IMR-90 (cell line): Measurements from ENCODE around the gene NRDC. TPM values are rescaled to one million over a fixed set of nuclear protein-coding genes. Genes with fewer than 3 reads are reported as not detected.

Source experiments
- ATAC-seq: fragments of 200-7000 bp; cut with Tn5 transposase; 2 replicates; pipeline ENCODE4 v1.9.1; 2020; ENCODE audit warnings: low read depth, mild to moderate bottlenecking, moderate library complexity
- BruUV-seq: library from RNA; stranded (reverse); fragments of 400-500 nt; replicated peaks from 2 replicates; lab custom pipeline; 2021; lab: Mats Ljungman, UMichigan
- CTCF ChIA-PET: fragments of 300-600 bp; formaldehyde crosslinking; extraction: SDS; loops from one replicate; lab custom pipeline; 2021; ENCODE audit warnings: antibody characterized with exemption; lab: Yijun Ruan, JAX
- POLR2A ChIA-PET: fragments of 300-600 bp; sonication (Branson Sonifier 250); formaldehyde crosslinking; loops from one replicate; lab custom pipeline; 2022; ENCODE audit warnings: antibody characterized with exemption; ENCODE audit not compliant: unreplicated experiment; lab: Charles Lee
- DNase-seq: peaks from one replicate; pipeline ENCODE4 v3.0.0; 2013
- H2AFZ ChIP-seq: replicated peaks from 2 replicates; pipeline ENCODE3; 2013; ENCODE audit warnings: low read length, mild to moderate bottlenecking; ENCODE audit not compliant: poor library complexity
- H2AK5ac ChIP-seq: 2 replicates; pipeline ENCODE4 v1.6.1; 2013; ENCODE audit warnings: low read depth, low read length, inconsistent platforms
- H2AK9ac ChIP-seq: replicated peaks from 2 replicates; pipeline ENCODE3; 2013; ENCODE audit warnings: mild to moderate bottlenecking, low read depth, low read length, moderate library complexity; ENCODE audit not compliant: poor library complexity
- H2BK120ac ChIP-seq: 2 replicates; pipeline ENCODE4 v1.6.1; 2013; ENCODE audit warnings: low read depth, low read length, inconsistent platforms
- H2BK15ac ChIP-seq: 3 replicates; pipeline ENCODE4 v1.6.1; 2013; ENCODE audit warnings: low read depth, low read length, inconsistent platforms
- H2BK20ac ChIP-seq: 2 replicates; pipeline ENCODE4 v1.6.1; 2013; ENCODE audit warnings: low read depth, mild to moderate bottlenecking, inconsistent platforms, low read length, moderate library complexity
- H2BK5ac ChIP-seq: 2 replicates; pipeline ENCODE4 v1.6.1; 2013; ENCODE audit warnings: mild to moderate bottlenecking, low read depth, low read length, inconsistent platforms; ENCODE audit not compliant: poor library complexity, severe bottlenecking
- H3K14ac ChIP-seq: replicated peaks from 2 replicates; pipeline ENCODE4 v1.6.1; 2013; ENCODE audit warnings: low read depth, low read length, inconsistent platforms
- H3K18ac ChIP-seq: 2 replicates; pipeline ENCODE4 v1.6.1; 2013; ENCODE audit warnings: low read depth, low read length, control low read depth
- H3K23ac ChIP-seq: 2 replicates; pipeline ENCODE4 v1.6.1; 2013; ENCODE audit warnings: low read depth, low read length, inconsistent platforms
- H3K27ac ChIP-seq: 2 replicates; pipeline ENCODE4 v1.5.1; 2013; ENCODE audit warnings: mild to moderate bottlenecking, control low read depth, low read length; ENCODE audit not compliant: insufficient read depth
- H3K27me3 ChIP-seq: 2 replicates; pipeline ENCODE4 v1.6.1; 2013; ENCODE audit warnings: low read length; ENCODE audit not compliant: control insufficient read depth, insufficient read depth
- H3K36me3 ChIP-seq: 2 replicates; pipeline ENCODE4 v1.6.1; 2013; ENCODE audit warnings: low read length, mixed read lengths; ENCODE audit not compliant: control insufficient read depth, insufficient read depth
- H3K4ac ChIP-seq: 2 replicates; pipeline ENCODE4 v1.6.1; 2013; ENCODE audit warnings: low read depth, low read length, inconsistent platforms
- H3K4me1 ChIP-seq: 2 replicates; pipeline ENCODE4 v1.6.1; 2013; ENCODE audit warnings: low read length, mixed read lengths; ENCODE audit not compliant: control insufficient read depth, insufficient read depth
- H3K4me2 ChIP-seq: 2 replicates; pipeline ENCODE4 v1.6.1; 2013; ENCODE audit warnings: low read depth, mild to moderate bottlenecking, control low read depth, low read length, moderate library complexity
- H3K4me3 ChIP-seq: 2 replicates; pipeline ENCODE4 v1.5.1; 2013; ENCODE audit warnings: low read depth, mild to moderate bottlenecking, control low read depth, low read length, moderate library complexity; ENCODE audit not compliant: insufficient read depth
- H3K56ac ChIP-seq: 2 replicates; pipeline ENCODE4 v1.6.1; 2013; ENCODE audit warnings: low read length, inconsistent platforms; ENCODE audit not compliant: insufficient read depth; ENCODE audit errors: extremely low read depth
- H3K79me1 ChIP-seq, 2 experiments: 2 replicates each; pipeline ENCODE4 v1.6.1; 2013; ENCODE audit warnings: low read length in 2 of 2, inconsistent platforms in 1 of 2, low read depth in 1 of 2
- H3K9ac ChIP-seq: 2 replicates; pipeline ENCODE4 v1.6.1; 2013; ENCODE audit warnings: low read depth, low read length, control low read depth
- H3K9me1 ChIP-seq: 2 replicates; pipeline ENCODE4 v1.6.1; 2013; ENCODE audit warnings: low read length, inconsistent platforms; ENCODE audit not compliant: insufficient read depth
- H3K9me3 ChIP-seq: 2 replicates; pipeline ENCODE4 v1.6.1; 2013; ENCODE audit warnings: low read length; ENCODE audit not compliant: control insufficient read depth, insufficient read depth
- H4K20me1 ChIP-seq: 2 replicates; pipeline ENCODE4 v1.6.1; 2013; ENCODE audit warnings: low read length, inconsistent platforms; ENCODE audit not compliant: insufficient read depth
- H4K5ac ChIP-seq: 2 replicates; pipeline ENCODE4 v1.6.1; 2013; ENCODE audit warnings: mild to moderate bottlenecking, low read depth, low read length, control low read depth
- H4K8ac ChIP-seq, 2 experiments: 2 replicates each; pipeline ENCODE4 v1.6.1; 2013; ENCODE audit warnings: low read depth in 2 of 2, low read length in 2 of 2, control low read depth in 1 of 2, inconsistent platforms in 1 of 2
- H4K91ac ChIP-seq: 2 replicates; pipeline ENCODE4 v1.6.1; 2013; ENCODE audit warnings: low read depth, low read length, inconsistent platforms; ENCODE audit not compliant: insufficient read depth
- NFE2L2 ChIP-seq: fragments of 150-350 bp; IDR thresholded peaks from 2 replicates; pipeline ENCODE4 v1.6.1; 2016; ENCODE audit warnings: low read depth, mild to moderate bottlenecking, low read length
- WGBS, 2 experiments: methylation state at CpG; one replicate each; pipeline versions ENCODE4 v1.1.5 to v1.1.7; 2013; ENCODE audit warnings: missing lambda C conversion rate in 2 of 2; ENCODE audit not compliant: insufficient read length in 1 of 2; ENCODE audit errors: extremely low coverage in 2 of 2; 5-methylcytosine and 5-hydroxymethylcytosine counted together
- dilution Hi-C: fragments of 300-500 bp; cut with HindIII; formaldehyde crosslinking; loops from one replicate; pipeline ENCODE4 v1.14.3; 2018; ENCODE audit warnings: low sequenced_read_pairs; ENCODE audit not compliant: unreplicated experiment
- in situ Hi-C: fragments of 300-500 bp; cut with MboI; formaldehyde crosslinking; loops from 3 replicates; pipeline ENCODE4 v1.14.3; 2019; ENCODE audit warnings: low sequenced_read_pairs, inconsistent platforms, mixed read lengths
- intact Hi-C: fragments of 100-400 bp; cut with micrococcal nuclease; formaldehyde crosslinking; loops from 2 replicates; pipeline ENCODE4 v1.10.0; 2022
- polyA plus RNA-seq, 3 experiments: library from polyadenylated mRNA; depleted of rRNA; stranded (reverse); fragments of >200 nt; gene quantifications; 2 replicates each; pipeline ENCODE4 v1.2.3, GENCODE V29; 2012; ENCODE audit warnings: low replicate concordance in 1 of 3
- total RNA-seq: library from RNA; depleted of rRNA; stranded (reverse); fragments of >200 nt; gene quantifications from 2 replicates; pipeline ENCODE4 v1.2.3, GENCODE V29; 2012

Gene NRDC
- total and polyA plus RNA-seq, 2 of the 4 experiments (the other 2 are of a cell fraction) = 75.8 to 84.7 TPM

- Histone ChIP-seq H3K27me3 (no peaks in the 10 kb centered on the region), H3K4me2 (no peak overlapping the region), H3K18ac (no peak overlapping the region), H3K9ac (no peak overlapping the region), H4K91ac (no peak overlapping the region), H2BK120ac (no peak overlapping the region), H2AFZ (no peak overlapping the region), H2AK9ac (no peak overlapping the region), H3K79me1 (peaks cover 13 to 23% of the 10 kb centered on the region in 2 experiments; a peak in 3 of 4 replicates), H3K9me1 (no peaks in the 10 kb centered on the region), H3K27ac (no peak overlapping the region), H4K20me1 (no peaks in the 10 kb centered on the region), H3K36me3 (peaks cover 18% of the 10 kb centered on the region), H3K4me1 (peaks cover 14% of the 10 kb centered on the region), H2BK5ac (no peak overlapping the region), H3K14ac (no peak overlapping the region), H3K9me3 (no peaks in the 10 kb centered on the region), H3K4ac (no peak overlapping the region), H4K5ac (no peak overlapping the region), H2BK15ac (no peak overlapping the region), H3K56ac (no peak overlapping the region), H2BK20ac (no peak overlapping the region), H2AK5ac (no peak overlapping the region), H3K4me3 (no peak overlapping the region), H3K23ac (no peak overlapping the region), H4K8ac (no peak overlapping the region)
- POLR2A ChIA-PET = no interaction called here
- dilution Hi-C loops = no loop called here
- in situ Hi-C loops = no loop called here
- no peak for TF ChIP-seq NFE2L2
- DNase-seq (no peak), ATAC-seq (no peak)
- CTCF ChIA-PET = no interaction called here
- WGBS, 2 experiments = no CpG with 5 or more reads among the region's 1 CpG
- no TSS peak for BruUV-seq
- intact Hi-C loops = no loop called here
These were observed 64.0 kb downstream of the NRDC start for GRCh38 chr1:51814513-51814912.
